ENCODE measurements around the gene PLA2G4E. TPM values are rescaled to one million over a fixed set of nuclear protein-coding genes. Genes with fewer than 3 reads are reported as not detected.

PLA2G4E gene
- total RNA-seq, 2 donors from 2014 or later = 0.11 TPM; not detected in 1

GRCh38 chr15:41980654-41981323 lies 40.1 kb downstream of the PLA2G4E start:
- Histone ChIP-seq H3K36me3 (no peaks in the 10 kb centered on the region), H3K27ac (no peak overlapping the region), H3K4me1 (peaks cover 0 to 24% of the 10 kb centered on the region in 2 donors), H3K9me3 (no peaks in the 10 kb centered on the region), H3K27me3 (no peaks in the 10 kb centered on the region), H3K4me3 (no peak overlapping the region)
- no peak for TF ChIP-seq CTCF (IDR thresholded peaks at IDR 0.05)
- no peak for DNase-seq (ENCODE audit: low spot score)

GRCh38 chr15:41979493-41980266 lies 41.2 kb downstream of the PLA2G4E start:
- DNase-seq (ENCODE audit: low spot score) = no peak
- no peak overlapping the region for H3K27ac ChIP-seq
- no peaks in the 10 kb centered on the region for H3K27me3 ChIP-seq

GRCh38 chr15:41978534-41978933 lies 42.3 kb downstream of the PLA2G4E start:
- Histone ChIP-seq H3K27ac (no peak overlapping the region), H3K36me3 (no peaks in the 10 kb centered on the region), H3K4me3 (no peak overlapping the region), H3K9me3 (no peaks in the 10 kb centered on the region), H3K27me3 (no peaks in the 10 kb centered on the region), H3K4me1 (peaks cover 0 to 24% of the 10 kb centered on the region in 2 donors)
- DNase-seq (ENCODE audit: low spot score) = no peak
- no peak for TF ChIP-seq CTCF (IDR thresholded peaks at IDR 0.05)

More at GRCh38 chr15:41979493-41980266, 41.2 kb downstream of the PLA2G4E start:
- H3K9me3 ChIP-seq = no peaks in the 10 kb centered on the region
- H3K4me3 ChIP-seq = no peak overlapping the region
- no peak for TF ChIP-seq CTCF (IDR thresholded peaks at IDR 0.05)
- H3K4me1 ChIP-seq = peaks cover 0 to 24% of the 10 kb centered on the region in 2 donors
- H3K36me3 ChIP-seq = no peaks in the 10 kb centered on the region

- DNase-seq (ENCODE audit: low spot score) = no peak
These were observed 43.0 kb downstream of the PLA2G4E start for GRCh38 chr15:41977757-41978383.

GRCh38 chr15:41975669-41976068 lies 45.2 kb downstream of the PLA2G4E start:
- no peak overlapping the region for H3K4me3 ChIP-seq
- H3K27me3 ChIP-seq = no peaks in the 10 kb centered on the region
- H3K9me3 ChIP-seq = no peaks in the 10 kb centered on the region
- H3K27ac ChIP-seq = no peak overlapping the region
- no peak for DNase-seq (ENCODE audit: low spot score)
- H3K4me1 ChIP-seq = peaks cover 0 to 10% of the 10 kb centered on the region in 2 donors
- H3K36me3 ChIP-seq = no peaks in the 10 kb centered on the region
- TF ChIP-seq CTCF (IDR thresholded peaks at IDR 0.05) = no peak

More at GRCh38 chr15:41977757-41978383, 43.0 kb downstream of the PLA2G4E start:
- no peak overlapping the region for H3K4me3 ChIP-seq
- no peaks in the 10 kb centered on the region for H3K27me3 ChIP-seq
- H3K36me3 ChIP-seq = no peaks in the 10 kb centered on the region
- H3K4me1 ChIP-seq = peaks cover 0 to 24% of the 10 kb centered on the region in 2 donors
- no peak for TF ChIP-seq CTCF (IDR thresholded peaks at IDR 0.05)
- no peak overlapping the region for H3K27ac ChIP-seq
- no peaks in the 10 kb centered on the region for H3K9me3 ChIP-seq

Data from right atrium auricular region (tissue), 2 donors.